DMS 273 (cell line): ENCODE data around the gene RAG2.
A peak's percentile ranks its signal among the peaks of the same experiment; 100 is the strongest.

Source experiments
- DNase-seq: peaks from one replicate; lab custom pipeline; 2025; ENCODE audit not compliant: unreplicated experiment; lab: John Stamatoyannopoulos, UW

Gene RAG2

DNA sequence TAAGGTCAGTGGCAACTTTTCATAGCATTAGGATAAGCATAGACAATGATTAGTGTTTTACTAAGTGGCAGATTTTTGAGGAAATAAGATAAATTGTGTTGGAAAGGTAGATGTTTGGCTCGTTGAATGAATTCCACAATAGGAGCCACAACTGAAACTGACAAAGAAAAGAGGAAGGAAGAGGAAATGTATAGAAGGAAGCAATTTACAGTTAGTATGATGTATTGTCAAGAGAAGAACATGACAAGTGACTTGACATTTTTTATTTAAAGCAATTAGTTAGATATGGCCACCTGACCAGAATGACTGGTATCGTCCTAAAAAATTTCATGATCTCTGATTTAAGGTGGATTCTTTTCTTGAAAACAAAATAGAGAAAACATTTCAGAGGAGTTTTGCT, 3.1 kb upstream of the RAG2 start:
- DNase-seq: no peak

DNA sequence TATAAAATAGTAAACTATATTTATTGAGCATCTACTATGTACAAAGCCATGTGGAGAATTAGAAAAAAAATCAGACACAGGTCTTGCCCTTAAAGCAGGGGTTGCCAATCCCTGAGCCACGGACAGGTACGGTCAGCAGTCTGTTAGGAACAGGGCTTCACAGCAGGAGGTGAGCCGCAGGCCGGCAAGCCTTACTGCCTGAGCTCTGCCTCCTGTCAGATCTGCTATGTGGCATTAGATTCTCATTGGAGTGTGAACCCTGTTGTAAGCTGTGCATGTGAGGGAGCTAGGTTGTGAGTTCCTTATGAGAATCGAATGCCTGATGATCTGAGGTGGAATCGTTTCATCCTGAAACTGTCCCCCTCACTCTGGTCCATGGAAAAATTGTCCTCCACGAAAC, 2.1 kb upstream of the RAG2 start:
- DNase-seq: no peak

DNA sequence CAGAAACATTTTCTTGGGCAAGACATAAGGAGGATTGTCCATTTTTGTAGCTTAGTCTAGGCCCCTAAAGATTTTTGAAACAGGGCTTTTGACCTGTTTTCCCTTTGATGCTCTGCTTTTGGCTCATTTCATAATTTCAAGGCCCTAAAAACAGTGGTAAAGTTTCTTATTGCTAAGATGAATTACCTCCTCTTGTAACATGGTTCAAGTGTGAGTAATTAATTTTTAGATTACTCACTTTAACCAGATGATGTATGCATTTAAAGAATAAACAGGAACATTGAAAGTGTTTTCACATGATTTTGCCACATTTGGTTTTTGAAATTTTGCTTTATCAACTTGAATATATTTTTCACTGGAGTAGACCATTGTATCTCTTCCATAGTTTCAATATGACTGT, 1.2 kb downstream of the RAG2 start:
- DNase-seq: no peak

GRCh38 chr11:36594316-36594989, 3.6 kb downstream of the RAG2 start, which contains the start of gene IFTAP:
Gene IFTAP, plus strand, starts transcription at chr11:36594502. Its CDS starts 15,602 bp downstream, at chr11:36610104.
- DNase-seq: peak; percentile 91

- no peak for DNase-seq
Observed at GRCh38 chr11:36591433-36591832, 6.6 kb downstream of the RAG2 start.

- DNase-seq: no peak
Observed at GRCh38 chr11:36590513-36590912, 7.5 kb downstream of the RAG2 start.

GRCh38 chr11:36588099-36588498, 9.9 kb downstream of the RAG2 start:
- DNase-seq: no peak

- DNase-seq: no peak
Observed at GRCh38 chr11:36586543-36586942, 11.5 kb downstream of the RAG2 start.

DNA sequence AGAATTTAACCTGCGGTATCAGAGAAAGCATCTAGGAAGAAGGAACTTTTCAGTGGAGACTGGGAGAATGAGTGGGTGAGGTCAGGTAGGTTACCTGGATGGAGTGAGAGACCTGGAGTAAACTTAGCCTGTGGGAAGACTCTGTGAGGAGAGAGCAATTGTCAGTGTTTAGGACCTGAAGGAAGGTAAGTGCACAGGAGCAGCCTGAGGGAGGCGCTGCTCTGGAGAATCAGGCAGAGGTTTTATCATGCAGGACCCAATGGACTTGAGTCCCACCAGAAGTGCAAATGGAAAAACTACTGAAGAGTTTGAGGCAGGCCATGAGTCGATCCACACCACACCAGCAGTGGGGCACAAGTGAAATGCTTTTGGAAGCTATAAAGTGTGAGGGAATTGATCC, 14.4 kb downstream of the RAG2 start:
- no peak for DNase-seq

- no peak for DNase-seq
Observed at GRCh38 chr11:36581536-36581935, 16.5 kb downstream of the RAG2 start.

DNA sequence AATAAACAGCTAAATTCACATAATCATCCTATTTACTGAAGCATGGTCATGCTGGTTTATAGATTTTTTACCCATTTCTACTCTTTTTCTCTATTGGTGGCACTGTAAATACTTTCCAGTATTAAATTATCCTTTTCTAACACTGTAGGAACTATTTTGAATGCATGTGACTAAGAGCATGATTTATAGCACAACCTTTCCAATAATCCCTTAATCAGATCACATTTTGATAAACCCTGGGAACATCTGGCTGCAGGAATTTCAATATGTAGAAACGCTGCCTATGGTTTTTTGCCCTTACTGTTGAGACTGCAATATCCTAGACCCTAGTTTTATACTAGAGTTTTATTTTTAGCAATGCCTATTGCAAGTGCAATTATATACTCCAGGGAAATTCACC, 19.6 kb downstream of the RAG2 start:
- no peak for DNase-seq

GRCh38 chr11:36577859-36578258, 20.2 kb downstream of the RAG2 start:
- DNase-seq: no peak

DNA sequence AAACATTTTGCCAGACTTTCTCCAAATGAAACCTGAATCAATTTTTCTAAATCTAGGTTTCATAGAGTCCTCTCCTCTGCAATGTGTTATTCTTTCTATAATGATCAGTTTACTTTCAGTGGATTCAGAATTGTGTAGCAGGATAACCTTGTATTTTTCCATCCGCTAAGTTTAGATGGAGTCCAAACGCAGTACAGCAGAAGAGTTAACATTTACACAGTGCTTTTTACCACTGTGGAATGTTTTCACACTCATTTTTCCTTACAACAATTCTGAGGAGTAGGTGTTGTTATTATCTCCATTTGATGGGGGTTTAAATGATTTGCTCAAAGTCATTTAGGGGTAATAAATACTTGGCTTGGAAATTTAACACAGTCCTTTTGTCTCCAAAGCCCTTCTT, 20.7 kb downstream of the RAG2 start:
- no peak for DNase-seq

DNA sequence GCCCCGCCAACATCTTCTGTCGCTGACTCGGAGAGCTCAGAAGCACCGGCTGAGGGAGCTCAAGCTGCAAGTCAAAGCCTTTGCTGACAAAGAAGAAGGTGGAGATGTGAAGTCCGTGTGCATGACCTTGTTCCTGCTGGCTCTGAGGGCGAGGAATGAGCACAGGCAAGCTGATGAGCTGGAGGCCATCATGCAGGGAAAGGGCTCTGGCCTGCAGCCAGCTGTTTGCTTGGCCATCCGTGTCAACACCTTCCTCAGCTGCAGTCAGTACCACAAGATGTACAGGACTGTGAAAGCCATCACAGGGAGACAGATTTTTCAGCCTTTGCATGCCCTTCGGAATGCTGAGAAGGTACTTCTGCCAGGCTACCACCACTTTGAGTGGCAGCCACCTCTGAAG, 23.6 kb downstream of the RAG2 start:
- DNase-seq: no peak

GRCh38 chr11:36569095-36569494, 28.9 kb downstream of the RAG2 start:
- DNase-seq: no peak

GRCh38 chr11:36567694-36568093, 30.3 kb downstream of the RAG2 start, which contains the start of gene RAG1:
Gene RAG1, plus strand, starts transcription at chr11:36568007. Its CDS starts 5,298 bp downstream, at chr11:36573305.
- DNase-seq: no peak

- DNase-seq: no peak
Observed at GRCh38 chr11:36566407-36567053, 31.5 kb downstream of the RAG2 start.

- DNase-seq: no peak
Observed at GRCh38 chr11:36565031-36565610, 32.9 kb downstream of the RAG2 start.

DNA sequence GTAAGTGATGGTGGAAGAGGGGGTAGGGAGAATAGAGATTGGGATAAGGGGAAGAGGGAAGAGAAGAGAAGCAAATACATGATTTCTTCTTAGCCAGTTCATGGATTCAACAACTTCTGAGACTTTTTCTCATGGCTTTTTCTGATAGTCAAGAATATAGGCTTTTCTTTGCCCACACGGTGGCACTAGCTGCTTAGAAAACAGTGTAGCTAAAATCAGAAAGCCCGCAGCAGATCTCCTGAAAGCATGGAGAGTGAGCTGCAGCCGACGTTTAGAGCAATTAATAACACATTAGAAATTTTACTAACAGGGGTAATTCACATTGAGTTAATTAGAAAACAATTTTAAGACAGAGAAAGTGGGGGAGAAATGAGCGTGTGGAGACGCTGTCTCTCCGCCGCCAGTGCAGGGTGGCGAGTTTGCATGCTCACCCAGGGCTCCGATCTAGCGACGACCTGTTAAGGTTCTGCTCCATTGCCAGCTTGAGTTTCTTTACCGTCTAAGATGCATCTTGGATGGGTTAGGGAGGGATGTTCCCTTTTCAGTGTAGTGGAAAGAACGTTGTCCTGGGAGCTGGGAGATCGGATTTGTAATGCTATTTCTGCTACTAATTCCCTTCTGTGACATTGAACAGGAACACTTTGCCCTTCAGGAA, 33.5 kb downstream of the RAG2 start:
- peak; percentile 73 for DNase-seq

- no peak for DNase-seq
Observed at GRCh38 chr11:36558571-36559413, 39.2 kb downstream of the RAG2 start.

GRCh38 chr11:36557991-36558390, 40.0 kb downstream of the RAG2 start:
- no peak for DNase-seq
